BLaER1 (cell line): ENCODE measurements around the gene SH3GL2.

Source experiments
- H3K27ac ChIP-seq: shearing (Covaris generic); formaldehyde crosslinking; 2 replicates; pipeline ENCODE4 v1.8.1; 2022
- H3K27me3 ChIP-seq: shearing (Covaris generic); formaldehyde crosslinking; 2 replicates; pipeline ENCODE4 v1.8.1; 2022
- H3K36me3 ChIP-seq: shearing (Covaris generic); formaldehyde crosslinking; 2 replicates; pipeline ENCODE4 v1.8.1; 2022
- H3K4me1 ChIP-seq: shearing (Covaris generic); formaldehyde crosslinking; 2 replicates; pipeline ENCODE4 v1.8.1; 2022
- H3K4me2 ChIP-seq: shearing (Covaris generic); formaldehyde crosslinking; 2 replicates; pipeline ENCODE4 v1.8.1; 2022
- H3K4me3 ChIP-seq: shearing (Covaris generic); formaldehyde crosslinking; 2 replicates; pipeline ENCODE4 v1.8.1; 2022
- H3K9ac ChIP-seq: shearing (Covaris generic); formaldehyde crosslinking; 2 replicates; pipeline ENCODE4 v1.8.1; 2022
- H3K9me3 ChIP-seq: shearing (Covaris generic); formaldehyde crosslinking; 2 replicates; pipeline ENCODE4 v1.8.1; 2022
- H4K20me1 ChIP-seq: shearing (Covaris generic); formaldehyde crosslinking; 2 replicates; pipeline ENCODE4 v1.8.1; 2022
- Cebpa-rat ChIP-seq: shearing (Covaris generic); IDR thresholded peaks from 2 replicates; pipeline ENCODE4 v1.8.1; 2022

The SH3GL2 gene

GRCh38 chr9:17625644-17626388, 47.0 kb downstream of the SH3GL2 start:
- Histone ChIP-seq H3K9ac (no peak overlapping the region), H3K36me3 (no peaks in the 10 kb centered on the region), H4K20me1 (no peaks in the 10 kb centered on the region), H3K27me3 (no peaks in the 10 kb centered on the region), H3K4me3 (no peak overlapping the region), H3K27ac (no peak overlapping the region), H3K9me3 (no peaks in the 10 kb centered on the region), H3K4me2 (no peak overlapping the region), H3K4me1 (no peaks in the 10 kb centered on the region)
- no peak for TF ChIP-seq Cebpa-rat

- H4K20me1 ChIP-seq: no peaks in the 10 kb centered on the region
- H3K4me3 ChIP-seq: no peak overlapping the region
- no peak overlapping the region for H3K9ac ChIP-seq
- H3K36me3 ChIP-seq: no peaks in the 10 kb centered on the region
- no peaks in the 10 kb centered on the region for H3K4me1 ChIP-seq
- H3K27me3 ChIP-seq: no peaks in the 10 kb centered on the region
- no peak overlapping the region for H3K27ac ChIP-seq
- no peaks in the 10 kb centered on the region for H3K9me3 ChIP-seq
- no peak overlapping the region for H3K4me2 ChIP-seq
- TF ChIP-seq Cebpa-rat: no peak
Observed at GRCh38 chr9:17627641-17628040, 48.8 kb downstream of the SH3GL2 start.

- no peaks in the 10 kb centered on the region for H3K27me3 ChIP-seq
- no peak overlapping the region for H3K4me3 ChIP-seq
- no peaks in the 10 kb centered on the region for H4K20me1 ChIP-seq
- no peaks in the 10 kb centered on the region for H3K36me3 ChIP-seq
- H3K9me3 ChIP-seq: no peaks in the 10 kb centered on the region
- H3K9ac ChIP-seq: no peak overlapping the region
- H3K27ac ChIP-seq: no peak overlapping the region
- no peak for TF ChIP-seq Cebpa-rat
- H3K4me2 ChIP-seq: no peak overlapping the region
- H3K4me1 ChIP-seq: no peaks in the 10 kb centered on the region
Observed at GRCh38 chr9:17628624-17629023, 49.8 kb downstream of the SH3GL2 start.

GRCh38 chr9:17630531-17630949, 51.7 kb downstream of the SH3GL2 start:
- Histone ChIP-seq H3K4me3 (no peak overlapping the region), H3K27ac (no peak overlapping the region), H3K27me3 (no peaks in the 10 kb centered on the region), H3K36me3 (no peaks in the 10 kb centered on the region), H3K9me3 (no peaks in the 10 kb centered on the region), H3K4me1 (no peaks in the 10 kb centered on the region), H3K9ac (no peak overlapping the region), H3K4me2 (no peak overlapping the region), H4K20me1 (no peaks in the 10 kb centered on the region)
- no peak for TF ChIP-seq Cebpa-rat

GRCh38 chr9:17631396-17631795, 52.5 kb downstream of the SH3GL2 start:
- H3K4me3 ChIP-seq: no peak overlapping the region
- no peak for TF ChIP-seq Cebpa-rat

GRCh38 chr9:17632994-17633393, 54.1 kb downstream of the SH3GL2 start:
- no peaks in the 10 kb centered on the region for H3K36me3 ChIP-seq
- no peak overlapping the region for H3K4me3 ChIP-seq
- H3K9ac ChIP-seq: no peak overlapping the region
- no peaks in the 10 kb centered on the region for H3K27me3 ChIP-seq
- H3K27ac ChIP-seq: no peak overlapping the region
- H4K20me1 ChIP-seq: no peaks in the 10 kb centered on the region
- no peaks in the 10 kb centered on the region for H3K4me1 ChIP-seq
- H3K9me3 ChIP-seq: no peaks in the 10 kb centered on the region
- no peak overlapping the region for H3K4me2 ChIP-seq
- no peak for TF ChIP-seq Cebpa-rat

More at GRCh38 chr9:17631396-17631795, 52.5 kb downstream of the SH3GL2 start:
- H3K27me3 ChIP-seq: no peaks in the 10 kb centered on the region
- no peaks in the 10 kb centered on the region for H4K20me1 ChIP-seq
- no peak overlapping the region for H3K27ac ChIP-seq
- H3K36me3 ChIP-seq: no peaks in the 10 kb centered on the region
- H3K4me1 ChIP-seq: no peaks in the 10 kb centered on the region
- H3K4me2 ChIP-seq: no peak overlapping the region
- H3K9ac ChIP-seq: no peak overlapping the region
- no peaks in the 10 kb centered on the region for H3K9me3 ChIP-seq

- no peak overlapping the region for H3K27ac ChIP-seq
- H3K27me3 ChIP-seq: no peaks in the 10 kb centered on the region
Observed at GRCh38 chr9:17635115-17635890, 56.4 kb downstream of the SH3GL2 start.

GRCh38 chr9:17636349-17636748, 57.5 kb downstream of the SH3GL2 start:
- TF ChIP-seq Cebpa-rat: no peak
- H4K20me1 ChIP-seq: no peaks in the 10 kb centered on the region
- no peaks in the 10 kb centered on the region for H3K4me1 ChIP-seq
- no peaks in the 10 kb centered on the region for H3K27me3 ChIP-seq
- no peak overlapping the region for H3K9ac ChIP-seq
- H3K36me3 ChIP-seq: no peaks in the 10 kb centered on the region
- H3K27ac ChIP-seq: no peak overlapping the region
- H3K4me3 ChIP-seq: no peak overlapping the region
- H3K4me2 ChIP-seq: no peak overlapping the region
- no peaks in the 10 kb centered on the region for H3K9me3 ChIP-seq

More at GRCh38 chr9:17635115-17635890, 56.4 kb downstream of the SH3GL2 start:
- Histone ChIP-seq H3K4me2 (no peak overlapping the region), H3K36me3 (no peaks in the 10 kb centered on the region), H3K4me3 (no peak overlapping the region), H3K9ac (no peak overlapping the region), H4K20me1 (no peaks in the 10 kb centered on the region), H3K9me3 (no peaks in the 10 kb centered on the region), H3K4me1 (no peaks in the 10 kb centered on the region)
- TF ChIP-seq Cebpa-rat: no peak

- Histone ChIP-seq H3K27me3 (no peaks in the 10 kb centered on the region), H3K4me3 (no peak overlapping the region), H3K9ac (no peak overlapping the region), H3K4me2 (no peak overlapping the region), H4K20me1 (no peaks in the 10 kb centered on the region), H3K36me3 (no peaks in the 10 kb centered on the region), H3K4me1 (no peaks in the 10 kb centered on the region), H3K9me3 (no peaks in the 10 kb centered on the region), H3K27ac (no peak overlapping the region)
- TF ChIP-seq Cebpa-rat: no peak
Observed at GRCh38 chr9:17636821-17637220, 58.0 kb downstream of the SH3GL2 start.

- Histone ChIP-seq H3K4me3 (no peak overlapping the region), H3K27ac (no peak overlapping the region), H3K4me1 (no peaks in the 10 kb centered on the region), H3K9ac (no peak overlapping the region), H3K36me3 (no peaks in the 10 kb centered on the region), H3K9me3 (no peaks in the 10 kb centered on the region), H4K20me1 (no peaks in the 10 kb centered on the region), H3K4me2 (no peak overlapping the region), H3K27me3 (no peaks in the 10 kb centered on the region)
- no peak for TF ChIP-seq Cebpa-rat
Observed at GRCh38 chr9:17637229-17637628, 58.4 kb downstream of the SH3GL2 start.
